Umbilical cord (tissue), 2 donors: ENCODE measurements around the gene PEAK1. TPM values are rescaled to one million over a fixed set of nuclear protein-coding genes. Genes with fewer than 3 reads are reported as not detected.

ENCODE experiments used
- DNase-seq: peaks from one replicate; pipeline ENCODE4 v3.0.0-alpha.2; 2015; ENCODE audit warnings: low spot score
- total RNA-seq: library from RNA; depleted of rRNA; stranded (reverse); fragments of >200 nt; gene quantifications from one replicate; pipeline ENCODE4 v1.2.3, GENCODE V29; 2014; ENCODE audit warnings: low replicate concordance; ENCODE audit not compliant: insufficient read depth

PEAK1 gene
- total RNA-seq, 1 donor from 2014 or later: 129 TPM

DNA sequence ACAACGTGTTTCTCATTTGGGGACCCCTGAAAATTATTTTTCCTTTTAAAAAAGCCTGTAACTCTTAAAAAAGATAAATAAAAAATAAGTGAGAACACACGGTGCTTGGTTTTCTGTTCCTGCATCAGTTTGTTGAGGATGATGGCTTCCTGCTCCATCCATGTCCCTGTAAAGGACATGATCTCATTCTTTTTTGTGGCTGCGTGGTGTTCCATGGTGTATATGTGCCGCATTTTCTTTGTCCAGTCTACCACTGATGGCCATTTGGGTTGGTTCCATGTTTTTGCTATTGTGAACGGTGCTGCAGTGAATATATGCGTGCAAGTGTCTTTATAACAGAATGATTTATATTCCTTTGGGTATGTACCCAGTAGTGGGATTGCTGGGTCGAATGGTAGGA lies 351.3 kb downstream of the PEAK1 start:
- no peak for DNase-seq

DNA sequence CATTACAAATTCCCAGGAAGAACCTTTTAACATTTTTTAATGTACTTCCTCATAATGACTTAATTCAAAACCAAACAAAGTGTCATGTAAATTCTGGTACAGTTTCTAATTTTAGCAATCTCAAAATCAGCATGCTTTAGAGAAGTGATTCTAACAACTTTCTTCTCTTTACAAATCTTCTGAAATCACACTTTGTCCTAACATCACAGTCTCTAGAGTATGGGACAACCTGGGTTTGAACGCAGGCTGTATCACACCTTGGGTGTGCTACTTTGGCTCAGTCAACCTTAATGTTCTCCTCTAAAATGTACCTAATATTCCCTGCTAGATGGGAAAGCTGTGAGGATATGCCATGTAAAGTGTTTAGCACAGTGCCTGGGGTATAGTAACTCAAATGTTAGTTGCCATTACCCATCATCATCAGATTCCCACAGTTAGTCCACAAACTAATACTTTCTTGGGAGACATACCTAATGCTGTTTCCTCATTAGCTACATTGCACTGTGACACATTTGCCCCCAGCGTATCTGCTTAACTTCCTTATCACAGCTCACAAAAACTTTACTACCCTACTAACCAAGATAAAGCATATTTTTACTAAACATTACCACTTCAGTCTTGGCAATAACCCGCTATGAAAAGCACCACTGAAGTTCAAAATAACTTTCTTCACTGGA lies 352.1 kb downstream of the PEAK1 start:
- no peak for DNase-seq

DNA sequence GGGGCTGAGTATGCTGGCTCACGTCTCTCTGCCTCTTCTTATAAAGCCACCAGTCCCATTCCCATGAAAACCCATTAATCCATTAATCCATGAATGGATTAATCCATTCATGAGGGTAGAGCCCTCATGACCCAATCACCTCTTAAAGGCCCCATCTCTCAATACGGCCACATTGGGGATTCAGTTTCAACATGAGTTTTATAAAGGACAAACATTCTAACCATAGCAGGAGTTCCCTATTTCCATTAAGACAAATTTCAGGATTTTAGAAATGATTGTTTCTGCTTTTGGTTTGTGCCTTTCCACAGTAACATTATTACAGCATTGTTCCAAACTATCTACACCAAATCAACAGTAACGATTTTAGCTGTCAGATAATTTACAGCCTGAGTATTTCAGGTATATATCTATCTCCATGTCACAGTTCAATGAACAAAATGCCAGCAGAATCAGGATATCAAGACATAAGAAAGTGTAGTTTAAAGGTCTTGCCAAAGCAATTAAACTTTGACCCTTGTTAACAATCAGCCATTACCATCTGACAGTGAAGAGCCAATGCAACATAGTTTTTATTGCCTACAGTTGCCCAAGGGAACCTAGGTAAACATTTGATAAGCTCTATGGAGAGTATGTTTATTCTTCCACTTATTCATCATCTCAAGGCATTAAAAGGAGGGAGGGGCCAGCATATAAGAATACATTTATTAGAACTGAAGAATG lies 352.8 kb downstream of the PEAK1 start:
- DNase-seq: no peak

DNA sequence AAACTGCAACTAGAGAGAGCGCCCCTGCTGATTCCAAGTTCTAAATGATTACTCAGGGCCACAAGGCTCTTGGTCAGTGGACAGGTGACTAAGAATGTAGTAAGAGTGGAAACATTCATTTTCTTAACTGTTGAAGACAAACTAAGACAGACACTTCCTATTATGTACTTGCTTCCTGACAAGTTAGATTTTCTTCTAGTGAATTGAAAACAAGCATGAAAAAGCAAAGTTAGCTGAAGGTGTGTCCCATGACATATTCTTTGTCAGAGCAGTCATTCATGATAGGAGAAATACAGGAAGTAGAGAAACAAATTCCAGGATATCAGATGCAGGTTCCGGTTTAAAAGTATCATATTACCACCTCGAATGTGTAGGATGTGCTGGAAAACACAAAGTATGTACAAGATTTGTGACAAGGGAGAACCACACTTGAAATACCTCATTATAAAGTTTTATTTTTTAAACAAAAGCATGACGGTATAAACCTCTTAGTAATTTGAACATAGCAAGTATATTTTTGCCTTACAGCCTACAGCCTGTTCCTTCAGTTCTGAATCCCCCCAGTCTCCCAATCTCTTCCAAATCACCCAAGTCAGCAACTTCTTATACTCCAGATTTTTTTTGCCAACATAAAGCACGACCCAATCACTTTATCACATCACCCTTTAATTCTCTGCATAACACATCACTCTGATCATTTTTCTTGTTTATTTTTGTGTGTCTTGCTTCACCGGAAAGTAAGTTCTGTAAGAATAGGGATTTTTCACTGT lies 355.2 kb downstream of the PEAK1 start:
- DNase-seq: no peak

DNA sequence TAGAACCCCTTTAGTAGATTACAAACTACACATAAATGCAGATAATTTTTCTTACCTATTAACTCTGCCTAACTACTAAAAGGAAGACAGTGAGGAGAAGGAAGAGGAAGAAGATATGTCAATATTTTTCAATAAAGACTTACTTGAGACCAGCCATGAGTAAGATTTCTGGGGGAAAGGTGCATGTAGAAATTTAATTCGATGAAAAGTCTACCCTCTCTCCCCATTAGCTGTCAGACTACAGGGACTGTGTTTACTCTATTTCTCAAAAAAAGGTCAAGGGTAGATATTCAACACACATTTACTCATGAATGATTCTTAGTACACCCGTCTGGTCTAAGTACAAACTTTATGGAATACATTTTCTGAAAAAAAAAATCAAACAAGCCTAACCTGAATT lies 355.8 kb downstream of the PEAK1 start:
- no peak for DNase-seq

DNA sequence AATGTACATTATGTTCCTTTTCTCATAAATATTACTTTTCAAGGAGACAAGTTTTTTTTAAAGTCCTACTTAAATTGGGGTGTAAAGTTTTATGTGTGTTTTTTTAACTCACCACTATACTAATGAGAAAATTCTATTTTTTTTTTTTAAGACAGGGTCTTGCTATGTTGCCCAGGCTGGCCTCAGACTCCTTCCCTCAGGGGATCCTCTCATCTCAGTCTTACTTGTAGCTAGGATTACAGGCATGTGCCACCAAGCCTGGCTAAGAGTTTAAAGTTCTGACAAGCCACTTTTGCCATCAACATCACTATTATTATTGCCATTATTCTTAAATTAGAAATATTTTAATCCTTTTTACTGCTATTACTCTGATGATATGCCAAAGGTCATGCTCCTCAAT lies 356.7 kb downstream of the PEAK1 start:
- no peak for DNase-seq

DNA sequence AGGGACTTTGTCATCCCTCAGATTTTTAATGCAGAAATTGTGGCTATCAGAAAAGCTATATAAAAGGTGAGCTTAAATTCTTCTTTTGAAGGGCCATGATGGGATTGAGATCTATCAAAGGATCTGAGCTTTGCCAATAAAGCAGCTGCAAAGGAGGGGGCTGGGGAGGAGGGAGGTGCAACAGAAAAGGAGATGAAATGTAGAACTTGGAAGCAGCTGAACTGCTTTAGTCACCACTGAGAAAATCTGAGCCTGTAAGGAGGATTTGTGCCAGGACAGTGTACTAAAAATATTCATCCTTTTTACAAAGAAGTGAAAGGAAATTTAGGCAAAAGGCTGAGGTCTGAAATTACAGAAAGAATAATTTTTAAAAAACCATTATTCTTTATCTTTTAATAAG lies 359.4 kb downstream of the PEAK1 start:
- peak; percentile 86 for DNase-seq

DNA sequence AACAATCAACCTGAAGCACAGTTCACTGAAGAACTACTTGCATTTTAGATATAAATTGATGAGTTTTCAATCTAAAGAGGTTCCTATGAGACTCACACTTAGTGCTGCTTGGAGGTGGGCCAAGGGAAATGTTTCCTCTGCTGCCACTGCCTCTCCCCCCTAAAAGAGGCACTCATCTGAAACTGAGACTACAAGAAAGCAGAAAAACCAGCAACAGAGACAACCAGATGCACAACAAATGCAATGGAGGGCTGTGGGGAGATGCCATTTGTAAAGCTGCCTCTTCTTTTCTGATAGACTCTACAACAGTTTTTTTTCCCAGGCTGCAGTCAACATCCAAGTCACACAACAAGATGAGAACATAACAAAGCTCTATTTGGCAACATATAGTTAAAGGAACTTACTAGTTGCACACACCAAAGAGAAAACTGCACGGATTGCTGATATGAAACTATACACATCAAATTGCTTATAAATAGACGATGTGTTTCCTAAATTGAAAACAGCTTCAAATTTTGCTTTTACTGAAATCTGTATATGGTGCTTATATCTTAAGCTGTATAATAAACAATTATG lies 360.0 kb downstream of the PEAK1 start:
- peak; percentile 62 for DNase-seq

DNA sequence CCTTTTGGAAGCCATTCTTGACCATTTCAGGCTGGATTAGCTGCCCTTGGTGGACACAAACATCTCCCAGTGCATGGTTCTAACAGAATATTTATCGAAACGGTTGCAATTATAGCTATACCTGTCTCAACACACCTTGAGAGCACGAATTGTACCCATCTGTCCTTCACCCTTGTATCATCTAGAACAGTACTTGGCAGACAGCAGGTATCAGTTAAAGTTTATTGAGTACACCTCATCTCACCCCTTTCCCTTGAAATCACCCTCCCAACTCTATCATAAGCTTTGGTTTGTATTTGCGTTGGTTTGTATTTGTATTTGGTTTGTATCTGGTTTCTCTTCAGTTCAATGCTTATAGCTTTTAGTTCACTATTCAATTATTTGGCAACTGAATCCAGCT lies 361.4 kb downstream of the PEAK1 start:
- no peak for DNase-seq

DNA sequence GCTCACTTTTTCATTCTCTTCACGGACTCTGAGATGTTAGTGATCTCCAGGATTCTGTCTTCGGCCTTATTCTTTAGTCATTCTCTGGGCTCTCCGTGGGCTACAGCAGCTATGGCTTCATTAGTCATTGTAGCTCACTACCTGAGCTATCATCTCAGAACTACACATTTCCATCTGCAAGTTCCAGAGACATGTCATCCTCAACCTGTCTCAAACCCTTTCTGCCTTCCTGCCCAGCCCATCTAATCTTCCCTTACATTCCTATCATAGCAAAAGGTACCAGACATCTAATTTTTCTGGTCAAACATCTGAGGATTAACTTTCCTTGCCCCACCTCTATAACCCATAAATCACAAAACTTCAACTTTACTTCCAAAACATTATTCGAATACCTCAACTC lies 362.2 kb downstream of the PEAK1 start:
- no peak for DNase-seq

DNA sequence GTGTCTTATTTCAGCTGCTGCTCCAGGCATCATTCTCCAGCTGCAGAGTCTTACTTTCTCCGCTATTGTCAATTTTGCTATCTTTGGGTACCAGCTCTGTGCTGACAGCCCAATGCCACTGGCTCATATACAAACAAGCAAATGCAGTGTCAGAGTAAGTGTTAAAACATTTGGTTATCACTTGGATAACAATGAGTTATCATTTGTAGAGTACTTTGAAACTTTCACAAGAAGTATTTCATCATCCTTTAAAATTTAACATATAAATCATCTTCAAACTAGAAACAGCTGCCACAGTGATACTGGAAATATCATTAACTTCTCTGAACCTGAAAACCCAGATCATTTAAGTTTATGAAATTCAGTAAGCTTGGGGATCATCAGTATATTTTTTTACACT lies 362.8 kb downstream of the PEAK1 start:
- no peak for DNase-seq

DNA sequence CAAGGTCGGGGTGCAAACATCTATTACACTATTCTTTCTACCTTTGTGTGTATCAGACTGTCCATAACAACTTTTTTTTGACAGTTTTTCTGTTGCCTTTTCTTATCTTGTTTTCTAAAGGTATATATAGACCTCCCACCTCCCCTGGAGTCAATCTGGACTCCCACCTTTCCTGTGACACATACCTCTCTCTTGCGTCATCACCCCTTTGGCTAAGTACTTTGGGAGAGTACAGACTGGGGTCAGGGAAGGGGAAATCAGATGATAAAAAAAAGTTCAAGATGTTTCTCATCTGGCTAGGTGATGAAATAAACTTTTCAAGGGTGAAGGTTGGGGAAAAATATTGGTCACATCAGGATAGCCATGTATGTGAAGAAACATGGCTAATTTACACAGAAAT lies 366.2 kb downstream of the PEAK1 start:
- no peak for DNase-seq

DNA sequence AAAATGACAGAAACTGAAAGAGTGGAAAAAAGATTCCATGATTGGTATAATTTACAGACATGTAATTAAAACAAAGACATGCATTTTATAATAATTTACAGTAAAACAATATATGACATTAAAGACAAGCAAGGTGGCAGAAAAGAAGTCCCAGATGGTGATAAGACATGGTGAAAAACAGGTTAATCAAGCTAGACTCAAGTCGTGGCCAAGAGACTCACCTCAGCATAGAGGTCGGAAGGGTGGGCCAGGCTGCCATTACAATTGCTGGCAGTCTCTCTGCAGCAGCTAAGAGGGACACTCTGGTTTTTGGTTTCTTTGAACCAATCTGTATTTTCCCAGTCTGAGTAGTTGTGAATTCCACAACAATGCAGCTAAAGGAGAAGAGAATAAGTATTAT lies 367.3 kb downstream of the PEAK1 start:
- no peak for DNase-seq

Other genes starting within 250 kb of the PEAK1 start
- 33.2 TPM for gene HMG20A, start 784 bp upstream of the PEAK1 start, total RNA-seq
- 14.2 TPM for gene LINGO1, start 212.8 kb upstream of the PEAK1 start, total RNA-seq